H1 (cell line): Measurements from ENCODE around the gene LMNTD2. TPM values are rescaled to one million over a fixed set of nuclear protein-coding genes. Genes with fewer than 3 reads are reported as not detected.

ENCODE experiments used
- CTCF ChIA-PET: fragments of 300-600 bp; sonication (Branson Sonifier 250); formaldehyde crosslinking; loops from one replicate; lab custom pipeline; 2021; ENCODE audit not compliant: partially characterized antibody; lab: Charles Lee
- POLR2A ChIA-PET: fragments of 300-600 bp; sonication (Branson Sonifier 250); formaldehyde crosslinking; loops from one replicate; lab custom pipeline; 2021; ENCODE audit warnings: inconsistent platforms; ENCODE audit not compliant: partially characterized antibody; lab: Charles Lee
- DNase-seq, 2 experiments: peaks; one replicate each; pipeline versions ENCODE4 v3.0.0 to v3.0.0-alpha.2; 2010 to 2022; ENCODE audit warnings: low spot score in 2 of 2, low read depth in 1 of 2, mixed read lengths in 1 of 2
- FAIRE-seq: peaks from 2 replicates; lab custom pipeline; 2011; peaks lifted over from hg19 to GRCh38; lab: Jason Lieb, UNC
- H2AFZ ChIP-seq: 2 replicates; pipeline ENCODE4 v1.8.1; 2012; ENCODE audit warnings: low read length, inconsistent platforms
- H2AK5ac ChIP-seq: 2 replicates; pipeline ENCODE4 v1.6.1; 2013; ENCODE audit warnings: low read depth, low read length
- H2BK120ac ChIP-seq: replicated peaks from 2 replicates; pipeline ENCODE3; 2013; ENCODE audit warnings: low read depth, low read length, inconsistent platforms
- H2BK12ac ChIP-seq: 2 replicates; pipeline ENCODE4 v1.6.1; 2013; ENCODE audit warnings: low read depth, low read length
- H2BK15ac ChIP-seq: 2 replicates; pipeline ENCODE4 v1.6.1; 2013; ENCODE audit warnings: low read length
- H2BK20ac ChIP-seq: 2 replicates; pipeline ENCODE4 v1.6.1; 2013; ENCODE audit warnings: low read length
- H2BK5ac ChIP-seq: 2 replicates; pipeline ENCODE4 v1.6.1; 2013; ENCODE audit warnings: low read depth, low read length
- H3K14ac ChIP-seq: 2 replicates; pipeline ENCODE4 v1.6.1; 2013; ENCODE audit warnings: inconsistent platforms; ENCODE audit not compliant: insufficient read length
- H3K18ac ChIP-seq: 2 replicates; pipeline ENCODE4 v1.6.1; 2013; ENCODE audit warnings: low read length; ENCODE audit errors: extremely low read depth
- H3K23ac ChIP-seq: 2 replicates; pipeline ENCODE4 v1.6.1; 2013; ENCODE audit warnings: inconsistent platforms; ENCODE audit not compliant: insufficient read length
- H3K23me2 ChIP-seq: 2 replicates; pipeline ENCODE4 v1.6.1; 2013; ENCODE audit warnings: low read depth, low read length
- H3K27ac ChIP-seq: 2 replicates; pipeline ENCODE4 v1.6.1; 2011; ENCODE audit warnings: low read depth, low read length, inconsistent platforms
- H3K27me3 ChIP-seq, 4 experiments: replicated peaks in 1 of 4; 1 replicate in 1 of 4; 2 replicates in 3 of 4; pipeline versions ENCODE4 v1.6.1 to v1.8.1; 2011 to 2013; ENCODE audit warnings: low read length in 3 of 4, mild to moderate bottlenecking in 3 of 4, inconsistent platforms in 2 of 4, mixed read lengths in 2 of 4, moderate library complexity in 1 of 4; ENCODE audit not compliant: control insufficient read depth in 3 of 4, insufficient read depth in 3 of 4; ENCODE audit errors: extremely low read depth in 1 of 4
- H3K36me3 ChIP-seq, 4 experiments: 2 replicates each; pipeline versions ENCODE4 v1.6.1 to v1.8.1; 2011 to 2013; ENCODE audit warnings: mild to moderate bottlenecking in 4 of 4, low read length in 3 of 4, moderate library complexity in 2 of 4, control low read depth in 1 of 4, inconsistent platforms in 1 of 4; ENCODE audit not compliant: insufficient read depth in 4 of 4, control insufficient read depth in 2 of 4
- H3K4ac ChIP-seq: replicated peaks from 2 replicates; pipeline ENCODE3; 2013; ENCODE audit warnings: low read length, low read depth, mixed read lengths, inconsistent platforms; ENCODE audit not compliant: insufficient read length
- H3K4me1 ChIP-seq, 4 experiments: replicated peaks in 1 of 4; 1 replicate in 1 of 4; 2 replicates in 3 of 4; pipeline versions ENCODE4 v1.6.1 to v1.8.1; 2011 to 2013; ENCODE audit warnings: low read length in 3 of 4, inconsistent platforms in 2 of 4, mixed read lengths in 1 of 4; ENCODE audit not compliant: insufficient read depth in 4 of 4, control insufficient read depth in 3 of 4
- H3K4me2 ChIP-seq, 2 experiments: 2 replicates each; pipeline versions ENCODE4 v1.6.1 to v1.8.1; 2011 to 2013; ENCODE audit warnings: low read depth in 2 of 2, low read length in 2 of 2, control low read depth in 1 of 2, inconsistent platforms in 1 of 2, mild to moderate bottlenecking in 1 of 2; ENCODE audit not compliant: insufficient read depth in 1 of 2
- H3K4me3 ChIP-seq, 4 experiments: fragments of 200-600, 300-600 bp in 1 of 4; sonication (generic), shearing (Covaris generic), sonication (Bioruptor Twin) in 1 of 4; 2 replicates each; pipeline versions ENCODE4 v1.5.1 to v1.8.1; 2011 to 2016; ENCODE audit warnings: low read length in 4 of 4, low read depth in 3 of 4, control low read depth in 2 of 4, inconsistent platforms in 2 of 4, mild to moderate bottlenecking in 2 of 4, mixed read lengths in 1 of 4, moderate library complexity in 1 of 4; ENCODE audit not compliant: insufficient read depth in 2 of 4; ENCODE audit errors: extremely low read depth in 1 of 4
- H3K56ac ChIP-seq: replicated peaks from 2 replicates; pipeline ENCODE3; 2013; ENCODE audit warnings: low read depth, mild to moderate bottlenecking, mixed read lengths, low read length, inconsistent platforms; ENCODE audit not compliant: insufficient read length
- H3K79me1 ChIP-seq: 2 replicates; pipeline ENCODE4 v1.6.1; 2013; ENCODE audit warnings: low read depth, low read length, control low read depth
- H3K79me2 ChIP-seq, 2 experiments: 2 replicates each; pipeline versions ENCODE4 v1.6.1 to v1.8.1; 2012 to 2013; ENCODE audit warnings: low read length in 2 of 2, mild to moderate bottlenecking in 2 of 2, inconsistent platforms in 1 of 2; ENCODE audit not compliant: insufficient read depth in 2 of 2, control insufficient read depth in 1 of 2
- H3K9ac ChIP-seq, 4 experiments: replicated peaks in 1 of 4; 1 replicate in 1 of 4; 2 replicates in 3 of 4; pipeline versions ENCODE4 v1.6.1 to v1.8.1; 2011 to 2013; ENCODE audit warnings: low read depth in 3 of 4, low read length in 3 of 4, control low read depth in 2 of 4, mild to moderate bottlenecking in 2 of 4, moderate library complexity in 2 of 4, inconsistent platforms in 1 of 4; ENCODE audit errors: extremely low read depth in 1 of 4
- H3K9me3 ChIP-seq, 2 experiments: 2 replicates each; pipeline versions ENCODE4 v1.6.1 to v1.8.1; 2012 to 2013; ENCODE audit warnings: mild to moderate bottlenecking in 2 of 2, moderate library complexity in 2 of 2, control low read depth in 1 of 2, inconsistent platforms in 1 of 2, low read depth in 1 of 2, low read length in 1 of 2, mixed read lengths in 1 of 2; ENCODE audit not compliant: insufficient read depth in 2 of 2
- H4K20me1 ChIP-seq, 2 experiments: replicated peaks in 1 of 2; 2 replicates each; pipeline versions ENCODE3 to v1.8.1; 2011 to 2013; ENCODE audit warnings: inconsistent platforms in 2 of 2, low read length in 2 of 2, mild to moderate bottlenecking in 1 of 2; ENCODE audit not compliant: insufficient read depth in 2 of 2, control insufficient read depth in 1 of 2
- H4K5ac ChIP-seq: 2 replicates; pipeline ENCODE4 v1.6.1; 2013; ENCODE audit warnings: low read length, low read depth, mixed read lengths, inconsistent platforms; ENCODE audit not compliant: insufficient read length
- H4K8ac ChIP-seq: 2 replicates; pipeline ENCODE4 v1.8.0; 2013; ENCODE audit warnings: mild to moderate bottlenecking, moderate library complexity, low read length, inconsistent platforms; ENCODE audit not compliant: insufficient read depth; ENCODE audit errors: extremely low read depth
- H4K91ac ChIP-seq: replicated peaks from 2 replicates; pipeline ENCODE3; 2013; ENCODE audit warnings: low read length, mixed read lengths, inconsistent platforms; ENCODE audit not compliant: insufficient read length
- ATF2 ChIP-seq: IDR thresholded peaks from 2 replicates; pipeline ENCODE4 v1.6.1; 2012; ENCODE audit warnings: low read length, inconsistent platforms
- EZH2 ChIP-seq: fragments of 200-600 bp; sonication (generic); IDR thresholded peaks from 2 replicates; pipeline ENCODE4 v1.7.1; 2012; ENCODE audit warnings: low read depth, mild to moderate bottlenecking, moderate library complexity, low read length, inconsistent platforms; ENCODE audit not compliant: severe bottlenecking
- HDAC6 ChIP-seq: IDR thresholded peaks from one replicate; pipeline ENCODE4 v1.7.1; 2012; ENCODE audit warnings: low read depth, mild to moderate bottlenecking, inconsistent platforms, low read length, moderate library complexity
- KDM4A ChIP-seq: IDR thresholded peaks from one replicate; pipeline ENCODE4 v1.7.1; 2012; ENCODE audit warnings: low read depth, mild to moderate bottlenecking, moderate library complexity, low read length, inconsistent platforms; ENCODE audit not compliant: severe bottlenecking
- KDM5A ChIP-seq: fragments of 200-600 bp; IDR thresholded peaks from 2 replicates; pipeline ENCODE4 v1.7.1; 2012; ENCODE audit warnings: mild to moderate bottlenecking, low read length, inconsistent platforms, mixed read lengths
- RFX5 ChIP-seq: IDR thresholded peaks from 2 replicates; pipeline ENCODE4 v1.6.1; 2011; ENCODE audit warnings: low read depth, low read length, improper control_type of control experiment, borderline replicate concordance
- TAF7 ChIP-seq: optimal IDR thresholded peaks from 2 replicates; pipeline ENCODE3; 2011; ENCODE audit warnings: low read depth, mild to moderate bottlenecking, inconsistent platforms, low read length, moderate library complexity, borderline replicate concordance
- TEAD4 ChIP-seq: IDR thresholded peaks from 2 replicates; pipeline ENCODE4 v1.6.1; 2012; ENCODE audit warnings: low read depth, low read length, inconsistent platforms, mixed read lengths
- ZNF274 ChIP-seq: IDR thresholded peaks from 2 replicates; pipeline ENCODE4 v1.7.0; 2012; ENCODE audit warnings: low read length, borderline replicate concordance; ENCODE audit errors: extremely low read depth
- WGBS, 2 experiments: shearing (Covaris generic) in 1 of 2; methylation state at CpG; one replicate each; pipeline versions ENCODE4 v1.1.6 to v1.1.7; 2013 to 2015; ENCODE audit warnings: low lambda C conversion rate in 2 of 2, mixed read lengths in 2 of 2, inconsistent platforms in 1 of 2, low coverage in 1 of 2, missing lambda C conversion rate in 1 of 2; ENCODE audit not compliant: insufficient replicate concordance in 2 of 2, insufficient coverage in 1 of 2, insufficient read length in 1 of 2; ENCODE audit errors: extremely low coverage in 1 of 2, missing lambda C conversion rate in 1 of 2; 5-methylcytosine and 5-hydroxymethylcytosine counted together
- polyA plus RNA-seq, 7 experiments: library from polyadenylated mRNA; depleted of rRNA in 3 of 7; stranded (reverse) in 5 of 7; unstranded in 2 of 7; fragments of >200 nt in 5 of 7; fragments of 200-250 nt in 2 of 7; gene quantifications; 1 replicate in 5 of 7; 2 replicates in 1 of 7; 4 replicates in 1 of 7; pipeline versions ENCODE4 v1.2.1 to v1.2.3, GENCODE V29; 2011 to 2013; ENCODE audit warnings: missing spikeins in 2 of 7, mixed read lengths in 2 of 7
- total RNA-seq: library from RNA; stranded (reverse); fragmentation: NEBNext Ultra II Directional; extraction: Animal tissue kit (Norgen Biotek cat#: 25700); gene quantifications from 2 replicates; pipeline ENCODE4 v1.2.1, GENCODE V29; 2021

LMNTD2 gene
- total and polyA plus RNA-seq, 2 of the 8 experiments (the other 6 are each of a cell fraction or from before 2014, with no cell fraction given), result 1.6 to 3.1 TPM

- WGBS, 2 experiments, result 8% methylated on average over 69 of the region's 104 CpGs; no CpG with 5 or more reads in 1 of the 2 experiments
- no peak for TF ChIP-seq TAF7
- TF ChIP-seq ZNF274, result no peak
- TF ChIP-seq EZH2, result peak; percentile 74
- TF ChIP-seq HDAC6, result no peak
- peak; percentile 35 for TF ChIP-seq KDM4A
- no peak for TF ChIP-seq RFX5
- no peak for TF ChIP-seq ATF2
- no peak for TF ChIP-seq KDM5A
- TF ChIP-seq TEAD4, result no peak
Observed at GRCh38 chr11:555780-556661, 4.5 kb downstream of the LMNTD2 start.

More at GRCh38 chr11:555780-556661, 4.5 kb downstream of the LMNTD2 start:
- H4K91ac ChIP-seq, result no peak overlapping the region
- H2BK15ac ChIP-seq, result no peak overlapping the region
- H4K8ac ChIP-seq, result peak overlapping the region; percentile 76
- H3K4me1 ChIP-seq, result peaks cover 0 to 30% (median 8%) of the 10 kb centered on the region in 4 experiments; a peak in 6 of 7 replicates
- peak overlapping the region; percentile 38 for H4K5ac ChIP-seq
- H3K27me3 ChIP-seq, result peaks cover 13 to 29% (median 26%) of the 10 kb centered on the region in 4 experiments
- no peak overlapping the region; a peak in 1 of 7 replicates for H3K9ac ChIP-seq
- peak overlapping the region; percentile 71 for H3K18ac ChIP-seq
- POLR2A ChIA-PET, result interaction anchor here (0.6 to 2.1 kb wide), 7 partner anchors 10 to 76 kb away, joined by 3 to 13 read pairs (median 4); partner anchors contain the start of gene PHRF1
- H3K4me2 ChIP-seq, result peak overlapping the region; percentile 66 to 95
- DNase-seq, result peak in 1 of 2 experiments; percentile 63
- no peak overlapping the region for H2AK5ac ChIP-seq
- no peak overlapping the region for H2AFZ ChIP-seq
- H3K36me3 ChIP-seq, result no peaks in the 10 kb centered on the region
- H3K56ac ChIP-seq, result no peak overlapping the region
- CTCF ChIA-PET, result interaction anchor here (1.0 to 3.8 kb wide), 6 partner anchors 10 to 91 kb away, joined by 3 to 21 read pairs (median 4); no protein-coding TSS in a partner anchor
- peaks cover 14% of the 10 kb centered on the region; the same call in 1 of the 2 replicates for H3K23me2 ChIP-seq
- no peak overlapping the region for H3K27ac ChIP-seq
- no peak overlapping the region for H2BK120ac ChIP-seq
- peak overlapping the region; percentile 84; the same call in 1 of the 2 replicates for H2BK12ac ChIP-seq
- no peaks in the 10 kb centered on the region for H3K9me3 ChIP-seq
- H2BK5ac ChIP-seq, result no peak overlapping the region; the same call in 1 of the 2 replicates
- no peak overlapping the region for H3K4ac ChIP-seq
- H3K4me3 ChIP-seq, result peak overlapping the region; percentile 23 to 83 (median 36)
- no peak overlapping the region for H2BK20ac ChIP-seq
- no peak overlapping the region for H3K23ac ChIP-seq
- no peak overlapping the region for H3K14ac ChIP-seq
- H4K20me1 ChIP-seq, result peaks cover 0 to 3% of the 10 kb centered on the region in 2 experiments
- no peaks in the 10 kb centered on the region for H3K79me1 ChIP-seq
- FAIRE-seq, result no peak
- no peaks in the 10 kb centered on the region for H3K79me2 ChIP-seq
